ENCODE measurements around the gene APOE. TPM values are rescaled to one million over a fixed set of nuclear protein-coding genes. Genes with fewer than 3 reads are reported as not detected.

Gene APOE
- total and polyA plus RNA-seq, 2 of the 8 experiments (the other 6 are each of a cell fraction or from before 2014, with no cell fraction given), result 629 to 1,258 TPM

DNA sequence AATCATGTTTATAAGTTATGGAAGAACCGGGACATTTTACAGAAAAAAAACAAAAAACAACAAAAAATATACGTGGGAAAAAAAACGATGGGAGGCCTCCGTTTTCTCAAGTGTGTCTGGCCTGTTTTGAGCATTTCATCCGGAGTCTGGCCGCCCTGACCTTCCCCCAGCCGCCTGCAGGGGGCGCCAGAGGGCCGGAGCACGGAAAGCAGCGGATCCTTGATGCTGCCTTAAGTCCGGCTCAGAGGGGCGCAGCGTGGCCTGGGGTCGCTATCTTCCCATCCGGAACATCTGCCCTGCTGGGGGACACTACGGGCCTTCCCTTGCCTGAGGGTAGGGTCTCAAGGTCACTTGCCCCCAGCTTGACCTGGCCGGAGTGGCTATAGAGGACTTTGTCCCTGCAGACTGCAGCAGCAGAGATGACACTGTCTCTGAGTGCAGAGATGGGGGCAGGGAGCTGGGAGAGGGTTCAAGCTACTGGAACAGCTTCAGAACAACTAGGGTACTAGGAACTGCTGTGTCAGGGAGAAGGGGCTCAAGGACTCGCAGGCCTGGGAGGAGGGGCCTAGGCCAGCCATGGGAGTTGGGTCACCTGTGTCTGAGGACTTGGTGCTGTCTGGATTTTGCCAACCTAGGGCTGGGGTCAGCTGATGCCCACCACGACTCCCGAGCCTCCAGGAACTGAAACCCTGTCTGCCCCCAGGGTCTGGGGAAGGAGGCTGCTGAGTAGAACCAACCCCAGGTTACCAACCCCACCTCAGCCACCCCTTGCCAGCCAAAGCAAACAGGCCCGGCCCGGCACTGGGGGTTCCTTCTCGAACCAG, 1.8 kb upstream of the APOE start:
- H3K9ac ChIP-seq (replicated peaks in 1 of 4; ENCODE audit: extremely low read depth in 1 of 4, low read depth in 3 of 4, low read length in 3 of 4), result no peak overlapping the region
- no peak overlapping the region for H3K4me2 ChIP-seq (ENCODE audit: insufficient read depth in 1 of 2, low read depth in 2 of 2, low read length in 2 of 2)
- H3K4ac ChIP-seq (replicated peaks; ENCODE audit: insufficient read length, low read depth, low read length), result no peak overlapping the region
- H3K18ac ChIP-seq (ENCODE audit: extremely low read depth, low read length), result peak overlapping the region; percentile 17
- peaks cover 19 to 53% (median 40%) of the 10 kb centered on the region in 4 experiments; a peak in 7 of 8 replicates for H3K36me3 ChIP-seq (ENCODE audit: control insufficient read depth in 2 of 4, insufficient read depth in 4 of 4, low read length in 3 of 4)
- H3K79me2 ChIP-seq (ENCODE audit: control insufficient read depth in 1 of 2, insufficient read depth in 2 of 2, low read length in 2 of 2), result peaks cover 0 to 11% of the 10 kb centered on the region in 2 experiments; a peak in 1 of 4 replicates
- no peak overlapping the region for H4K5ac ChIP-seq (ENCODE audit: insufficient read length, low read depth, low read length)
- no peaks in the 10 kb centered on the region for H3K27me3 ChIP-seq (replicated peaks in 1 of 4; ENCODE audit: control insufficient read depth in 3 of 4, extremely low read depth in 1 of 4, insufficient read depth in 3 of 4, low read length in 3 of 4)
- 0 out of 2 replicates have a peak overlapping the region, but pooled peaks have one; percentile 1 for H2BK5ac ChIP-seq (ENCODE audit: low read depth, low read length)
- no peak overlapping the region for H3K4me3 ChIP-seq (ENCODE audit: extremely low read depth in 1 of 4, insufficient read depth in 2 of 4, low read depth in 3 of 4, low read length in 4 of 4)
- H4K91ac ChIP-seq (replicated peaks; ENCODE audit: insufficient read length, low read length), result peak overlapping the region; percentile 12
- no peak overlapping the region for H2AFZ ChIP-seq (ENCODE audit: low read length)
- H4K20me1 ChIP-seq (replicated peaks in 1 of 2; ENCODE audit: control insufficient read depth in 1 of 2, insufficient read depth in 2 of 2, low read length in 2 of 2), result peaks cover 3 to 36% of the 10 kb centered on the region in 2 experiments
- 41% methylated on average over 24 of the region's 24 CpGs; no CpG with 5 or more reads in 1 of the 2 experiments for WGBS, 2 experiments (ENCODE audit: extremely low coverage in 1 of 2, insufficient coverage in 1 of 2, insufficient read length in 1 of 2, insufficient replicate concordance in 2 of 2, low coverage in 1 of 2, low lambda C conversion rate in 2 of 2, missing lambda C conversion rate in 1 of 2)
- H4K8ac ChIP-seq (ENCODE audit: extremely low read depth, insufficient read depth, low read length), result no peak overlapping the region
- H2BK15ac ChIP-seq (ENCODE audit: low read length), result no peak overlapping the region
- POLR2A ChIA-PET (ENCODE audit: partially characterized antibody), result interaction anchor here (0.6 to 12.3 kb wide), 17 partner anchors 10 to 470 kb away, joined by 3 to 247 read pairs (median 5); partner anchors contain the start of genes APOC1, APOC2, CLPTM1 and TOMM40
- H2AK5ac ChIP-seq (ENCODE audit: low read depth, low read length), result no peak overlapping the region
- H3K14ac ChIP-seq (ENCODE audit: insufficient read length), result no peak overlapping the region
- H3K9me3 ChIP-seq (ENCODE audit: insufficient read depth in 2 of 2, low read depth in 1 of 2, low read length in 1 of 2), result no peaks in the 10 kb centered on the region
- no peak overlapping the region for H3K56ac ChIP-seq (replicated peaks; ENCODE audit: insufficient read length, low read depth, low read length)
- H3K23ac ChIP-seq (ENCODE audit: insufficient read length), result no peak overlapping the region
- no peak overlapping the region for H3K27ac ChIP-seq (ENCODE audit: low read depth, low read length)
- H2BK120ac ChIP-seq (replicated peaks; ENCODE audit: low read depth, low read length), result no peak overlapping the region
- CTCF ChIA-PET (ENCODE audit: partially characterized antibody), result interaction anchor here (0.6 to 15.2 kb wide), 28 partner anchors 9 to 186 kb away, joined by 3 to 201 read pairs (median 4); partner anchors contain the start of gene CLPTM1
- peaks cover 0 to 8% (median 7%) of the 10 kb centered on the region in 4 experiments; a peak in 6 of 7 replicates for H3K4me1 ChIP-seq (replicated peaks in 1 of 4; ENCODE audit: control insufficient read depth in 3 of 4, insufficient read depth in 4 of 4, low read length in 3 of 4)
- FAIRE-seq, result no peak
- no peaks in the 10 kb centered on the region; the same call in 1 of the 2 replicates for H3K79me1 ChIP-seq (ENCODE audit: low read depth, low read length)
- DNase-seq (ENCODE audit: low read depth in 1 of 2, low spot score in 2 of 2), result peak; percentile 58 to 98
- H3K23me2 ChIP-seq (ENCODE audit: low read depth, low read length), result peaks cover 3% of the 10 kb centered on the region; the same call in 1 of the 2 replicates
- no peak overlapping the region for H2BK20ac ChIP-seq (ENCODE audit: low read length)
- H2BK12ac ChIP-seq (ENCODE audit: low read depth, low read length), result no peak overlapping the region; the same call in 1 of the 2 replicates
- TF ChIP-seq RAD21 (IDR thresholded peaks at IDR 0.05 in 1 of 2, conservative IDR thresholded peaks at IDR 0.05 in 1 of 2; ENCODE audit: low read depth in 2 of 2, low read length in 2 of 2), result peak; percentile 83 to 88
- no peak for TF ChIP-seq SUZ12 (IDR thresholded peaks at IDR 0.05; ENCODE audit: low read length)
- peak; percentile 37; the same call in 1 of the 2 replicates for TF ChIP-seq POLR2AphosphoS5 (IDR thresholded peaks at IDR 0.05; ENCODE audit: low read depth, low read length)
- TF ChIP-seq, protein P1, sequence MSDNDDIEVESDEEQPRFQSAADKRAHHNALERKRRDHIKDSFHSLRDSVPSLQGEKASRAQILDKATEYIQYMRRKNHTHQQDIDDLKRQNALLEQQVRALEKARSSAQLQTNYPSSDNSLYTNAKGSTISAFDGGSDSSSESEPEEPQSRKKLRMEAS (IDR thresholded peaks at IDR 0.05), result peak; percentile 42
- peak; percentile 27 for TF ChIP-seq TAF7 (optimal IDR thresholded peaks at IDR 0.05; ENCODE audit: borderline replicate concordance, low read depth, low read length)
- 0 out of 2 replicates have a peak, but pooled peaks have one; percentile 39 for TF ChIP-seq JUND (IDR thresholded peaks at IDR 0.05; ENCODE audit: low read length)
- no peak for TF ChIP-seq KDM4A (IDR thresholded peaks at IDR 0.05; ENCODE audit: low read depth, low read length, severe bottlenecking)
- TF ChIP-seq SIN3A (conservative IDR thresholded peaks at IDR 0.05 in 1 of 2, IDR thresholded peaks at IDR 0.05 in 1 of 2; ENCODE audit: low read depth in 1 of 2, low read length in 2 of 2), result peak in 1 of 2 experiments; percentile 53; a peak in 1 of 4 replicates
- TF ChIP-seq GABPA (IDR thresholded peaks at IDR 0.05; ENCODE audit: borderline replicate concordance, insufficient read depth, low read length), result no peak

All from H1 (cell line).